DMS 273 treated with DMSO at 0.1 percent for 48 hours (cell line): ENCODE results near the gene MIF4GD.

Experiments
- DNase-seq: peaks from one replicate; lab custom pipeline; 2025; lab: John Stamatoyannopoulos, UW

Gene MIF4GD

DNA sequence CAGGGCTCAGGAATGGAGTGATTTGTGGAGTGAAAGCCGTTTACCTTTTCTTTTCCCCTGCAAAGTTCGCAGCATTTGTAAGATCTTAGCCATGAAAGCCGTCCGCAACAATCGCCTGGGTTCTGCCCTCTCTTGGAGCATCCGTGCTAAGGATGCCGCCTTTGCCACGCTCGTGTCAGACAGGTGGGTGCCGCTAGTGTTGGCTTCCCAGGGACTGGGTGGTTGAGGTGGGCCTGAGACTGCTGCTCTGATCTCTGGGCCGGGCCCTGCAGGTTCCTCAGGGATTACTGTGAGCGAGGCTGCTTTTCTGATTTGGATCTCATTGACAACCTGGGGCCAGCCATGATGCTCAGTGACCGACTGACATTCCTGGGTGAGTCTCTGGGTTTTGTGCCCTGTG, 38.2 kb downstream of the MIF4GD start:
- DNase-seq, result no peak

DNA sequence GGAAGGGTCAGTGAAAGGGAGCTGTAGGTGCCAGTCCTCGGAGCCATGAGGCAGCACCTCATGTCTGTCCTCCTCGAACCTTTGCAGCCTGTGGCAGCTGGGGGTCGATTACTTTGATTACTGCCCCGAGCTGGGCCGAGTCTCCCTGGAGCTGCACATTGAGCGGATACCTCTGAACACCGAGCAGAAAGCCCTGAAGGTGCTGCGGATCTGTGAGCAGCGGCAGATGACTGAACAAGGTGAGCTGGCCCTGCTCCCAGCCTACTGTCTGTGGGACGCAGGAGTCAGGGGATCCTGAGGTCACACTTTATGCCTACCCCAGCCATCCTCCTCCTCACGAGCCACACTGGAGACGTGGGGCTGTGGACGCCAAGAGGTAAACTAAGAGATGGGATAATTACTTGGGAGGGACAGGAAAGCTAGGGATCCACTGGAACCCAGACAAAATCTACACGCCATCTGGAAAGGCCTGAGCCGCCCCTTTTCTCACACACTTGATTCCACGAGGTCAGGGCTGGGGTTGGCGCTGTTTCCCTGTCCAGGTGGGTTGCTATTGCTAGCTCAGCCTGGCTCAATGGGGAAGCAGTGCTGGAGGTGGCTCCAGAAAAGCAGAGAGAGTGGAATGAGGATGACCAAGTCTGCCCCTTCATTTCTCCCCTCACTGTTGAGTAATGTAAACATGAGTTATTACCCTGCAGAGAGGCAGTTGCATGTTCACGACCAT, 39.1 kb downstream of the MIF4GD start:
- DNase-seq, result no peak

DNA sequence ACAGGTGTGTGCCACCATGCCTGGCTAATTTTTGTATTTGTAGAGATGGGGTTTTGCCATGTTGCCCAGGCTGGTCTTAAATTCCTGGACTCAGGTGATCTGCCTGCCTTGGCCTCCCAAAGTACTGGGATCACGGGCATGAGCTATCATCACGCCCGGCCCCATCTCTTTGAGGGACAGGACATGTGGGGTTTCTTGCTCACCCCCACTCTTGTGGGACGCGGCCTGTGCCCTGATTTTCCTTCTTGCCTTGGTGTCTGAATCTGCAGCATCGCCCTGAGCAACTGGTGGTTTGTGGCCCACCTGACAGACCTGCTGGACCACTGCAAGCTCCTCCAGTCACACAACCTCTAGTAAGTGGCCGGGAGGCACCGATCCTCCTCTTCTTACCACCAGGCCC, 40.0 kb downstream of the MIF4GD start:
- DNase-seq, result no peak

DNA sequence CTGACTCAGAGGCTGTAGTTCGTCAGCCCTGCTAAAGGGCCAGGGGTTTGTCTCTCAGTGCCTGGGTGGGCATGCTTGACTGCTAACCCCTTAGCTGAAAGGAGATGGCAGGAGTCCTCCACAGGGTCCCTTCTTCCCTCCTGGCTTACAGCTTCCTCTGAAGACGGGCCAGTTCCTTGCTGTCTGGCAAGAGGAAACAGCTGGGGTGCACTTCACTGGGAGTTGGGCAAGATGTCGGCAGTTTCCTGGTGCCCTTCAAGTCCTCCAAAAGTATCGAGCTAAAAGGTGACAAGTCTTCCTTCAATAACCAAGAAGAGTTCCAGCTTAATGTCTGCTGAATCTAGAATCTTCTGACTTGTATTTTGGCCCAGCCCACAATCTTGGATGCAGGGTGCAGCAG, 42.2 kb downstream of the MIF4GD start:
- DNase-seq, result no peak

DNA sequence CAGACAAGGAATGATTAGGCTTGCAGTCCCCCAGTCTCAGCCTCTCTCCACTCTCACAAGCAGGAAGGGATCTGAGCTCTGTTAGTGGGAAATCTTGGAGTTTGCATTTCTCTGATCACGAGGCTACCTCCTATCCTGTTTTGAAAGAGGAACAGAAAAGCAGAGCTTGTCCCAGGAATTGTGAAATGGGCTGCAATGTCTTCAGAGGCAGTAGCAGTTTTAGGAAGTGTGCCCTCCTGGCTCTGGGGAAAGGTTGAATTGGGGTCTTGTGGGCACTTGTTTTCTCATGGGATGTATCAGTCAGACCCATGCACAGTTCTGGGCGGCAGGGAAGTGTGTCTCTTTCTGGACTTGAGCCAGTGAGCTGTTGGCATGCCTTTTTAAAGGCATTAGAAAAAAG, 42.7 kb downstream of the MIF4GD start:
- no peak for DNase-seq

DNA sequence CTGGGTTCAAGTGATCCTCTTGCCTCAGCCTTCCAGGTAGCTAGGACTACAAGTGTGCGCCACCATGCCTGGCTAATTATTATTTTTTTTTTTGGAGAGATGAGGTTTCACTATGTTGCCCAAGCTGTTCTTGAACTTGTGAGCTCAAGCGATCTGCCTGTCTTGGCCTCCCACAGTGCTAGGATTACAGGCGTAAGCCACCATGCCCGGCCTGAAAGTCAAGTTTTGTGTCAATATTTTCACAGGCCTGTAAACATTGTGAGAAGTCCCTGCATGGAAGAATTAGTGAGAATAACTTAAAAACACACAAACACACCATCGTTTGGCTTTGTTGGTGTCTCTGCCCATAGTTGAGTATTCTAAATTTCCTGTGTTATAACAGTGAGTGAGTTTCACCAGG, 43.3 kb downstream of the MIF4GD start:
- DNase-seq, result no peak

DNA sequence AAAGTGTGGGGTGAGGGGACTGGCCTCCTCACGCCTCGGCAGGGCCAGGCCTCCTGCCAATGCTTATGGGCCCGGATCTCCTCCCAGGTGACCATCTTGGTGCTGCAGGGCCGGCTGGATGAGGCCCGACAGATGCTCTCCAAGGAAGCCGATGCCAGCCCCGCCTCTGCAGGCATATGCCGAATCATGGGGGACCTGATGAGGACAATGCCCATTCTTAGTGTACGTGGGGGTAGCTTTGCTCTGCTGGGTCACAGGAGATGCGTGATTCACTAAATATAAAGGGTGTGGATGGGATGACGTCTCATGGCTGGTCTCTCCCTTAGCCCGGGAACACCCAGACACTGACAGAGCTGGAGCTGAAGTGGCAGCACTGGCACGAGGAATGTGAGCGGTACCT, 46.0 kb downstream of the MIF4GD start:
- no peak for DNase-seq

DNA sequence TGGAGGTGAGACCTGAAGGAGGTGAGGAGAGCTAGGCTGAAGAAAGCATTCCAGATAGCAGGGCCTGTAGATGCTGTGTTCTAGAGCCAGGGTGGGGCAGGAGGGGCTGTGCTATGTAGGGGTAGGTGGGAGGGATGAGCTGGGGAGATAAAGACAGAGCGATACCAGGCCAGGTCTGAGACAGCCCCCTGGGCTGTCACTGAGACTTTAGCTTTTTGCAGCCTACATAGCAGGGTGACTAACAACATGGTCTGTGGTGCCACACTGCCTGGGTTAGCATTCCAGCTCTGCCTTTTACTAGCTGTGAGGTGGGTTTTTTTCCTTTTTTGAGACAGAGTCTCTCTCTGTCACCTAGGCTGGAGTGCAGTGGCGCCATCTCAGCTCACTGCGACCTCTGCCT, 51.2 kb downstream of the MIF4GD start:
- no peak for DNase-seq

DNA sequence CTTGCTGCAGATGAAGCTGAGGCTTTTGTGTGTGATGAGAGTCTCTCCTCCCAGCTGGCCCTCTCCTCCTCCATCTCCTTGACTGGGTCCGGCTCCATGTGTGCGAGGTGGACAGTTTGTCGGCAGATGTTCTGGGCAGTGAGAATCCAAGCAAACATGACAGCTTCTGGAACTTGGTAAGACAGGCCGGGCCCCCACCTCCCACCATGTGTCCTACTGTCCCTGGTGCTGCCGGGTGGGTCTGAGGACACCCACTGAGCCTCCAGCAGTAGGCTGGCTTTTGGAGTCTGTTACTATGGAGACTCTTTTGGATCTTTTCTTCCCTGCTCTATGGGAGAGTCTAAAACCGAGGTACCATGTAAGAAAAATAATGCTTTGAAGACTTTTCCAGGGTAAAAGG, 52.9 kb downstream of the MIF4GD start:
- DNase-seq, result no peak
